Measurements from ENCODE around the gene DPP6. TPM values are rescaled to one million over a fixed set of nuclear protein-coding genes. Genes with fewer than 3 reads are reported as not detected.

Gene DPP6
- total and polyA plus RNA-seq, 2 of the 8 experiments (the other 6 are each of a cell fraction or from before 2014, with no cell fraction given) = 4.7 to 6.8 TPM

DNA sequence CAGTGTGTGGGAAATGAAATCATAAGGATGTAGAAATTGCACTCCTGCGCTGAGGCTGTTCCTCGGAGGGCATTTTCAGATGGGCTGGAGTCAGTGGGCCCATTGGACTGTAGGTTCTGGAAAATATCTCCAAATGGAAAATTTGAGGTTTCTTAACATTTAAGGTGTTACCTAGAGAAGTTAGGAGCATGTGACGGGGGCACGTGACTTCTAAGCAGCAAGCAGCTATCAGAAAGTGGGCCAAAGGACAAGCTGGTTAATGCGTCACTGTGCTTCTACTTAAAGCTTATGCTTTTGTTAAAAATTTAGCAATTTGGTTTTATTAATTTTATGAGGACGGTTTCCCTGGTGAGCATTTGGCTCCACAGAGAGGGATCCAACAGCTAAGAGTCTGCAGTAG is 298.7 kb downstream of the DPP6 start (continued):
- no peak for TF ChIP-seq TEAD4 (IDR thresholded peaks at IDR 0.05; ENCODE audit: low read depth, low read length)
